HG02970 (cell line): ENCODE results near the gene STYXL1.
"Not testable (repeated sequence)": the region's sequence is repeated elsewhere in the genome, so short reads cannot be mapped to it uniquely, and the experiment has no call there.

ENCODE experiments used
- ATAC-seq: cut with Tn5 transposase; IDR thresholded peaks from one replicate; pipeline ENCODE4 v1.9.1; 2021; ENCODE audit warnings: mild to moderate bottlenecking, moderate library complexity, moderate number of reproducible peaks; ENCODE audit not compliant: unreplicated experiment, low FRiP score

STYXL1 gene

DNA sequence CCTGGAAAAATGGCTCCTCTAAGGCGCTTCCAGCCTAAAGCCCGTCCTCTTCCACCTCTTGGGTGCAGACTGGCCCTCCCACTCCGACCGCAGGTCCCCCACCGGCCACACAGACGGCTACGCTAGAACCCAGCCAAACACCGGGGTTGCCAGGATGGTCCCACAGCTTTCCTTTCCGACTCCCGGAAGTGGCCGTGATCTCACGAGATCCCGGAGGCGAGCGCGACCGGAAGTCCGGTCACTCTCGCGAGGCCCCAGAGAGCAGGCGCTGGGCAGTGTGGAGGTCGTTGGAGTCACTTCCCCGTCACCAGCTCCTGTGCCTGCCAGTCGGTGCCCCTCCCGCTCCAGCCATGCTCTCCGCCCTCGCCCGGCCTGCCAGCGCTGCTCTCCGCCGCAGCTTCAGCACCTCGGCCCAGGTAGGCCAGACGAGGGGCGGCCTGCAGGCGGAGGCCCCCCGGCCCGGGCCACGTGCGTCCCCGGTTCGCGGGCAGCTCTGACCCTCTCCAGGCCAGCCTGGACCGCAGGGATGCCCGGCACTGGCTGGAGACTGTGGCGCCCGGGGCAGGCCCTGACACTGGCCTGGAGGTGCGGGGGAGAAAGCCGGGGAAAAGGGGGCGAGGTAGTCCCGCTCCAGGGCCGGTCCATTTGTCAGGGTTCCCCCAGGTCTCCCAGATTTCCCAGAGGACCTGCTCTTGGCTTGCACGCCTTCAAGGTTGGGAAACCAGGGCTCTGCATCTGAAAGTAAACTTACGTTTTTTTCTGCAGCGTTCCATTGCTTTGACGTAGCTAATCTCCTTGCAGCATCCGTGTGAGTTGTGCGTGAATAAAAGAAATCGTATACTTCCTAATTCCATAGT is at the start of gene STYXL1, which contains the start of gene MDH2:
TSS of gene STYXL1 (minus strand) at position 190 of the 857 bp plus-strand sequence. CDS start 17,477 bp downstream, outside the sequence.
TSS of gene MDH2 (plus strand) at position 296 of the 857 bp plus-strand sequence. CDS start at position 351, 55 bp downstream.
- peak; percentile 85 for ATAC-seq

GRCh38 chr7:76095908-76096307 is 48.1 kb upstream of the STYXL1 start:
- ATAC-seq = no peak

DNA sequence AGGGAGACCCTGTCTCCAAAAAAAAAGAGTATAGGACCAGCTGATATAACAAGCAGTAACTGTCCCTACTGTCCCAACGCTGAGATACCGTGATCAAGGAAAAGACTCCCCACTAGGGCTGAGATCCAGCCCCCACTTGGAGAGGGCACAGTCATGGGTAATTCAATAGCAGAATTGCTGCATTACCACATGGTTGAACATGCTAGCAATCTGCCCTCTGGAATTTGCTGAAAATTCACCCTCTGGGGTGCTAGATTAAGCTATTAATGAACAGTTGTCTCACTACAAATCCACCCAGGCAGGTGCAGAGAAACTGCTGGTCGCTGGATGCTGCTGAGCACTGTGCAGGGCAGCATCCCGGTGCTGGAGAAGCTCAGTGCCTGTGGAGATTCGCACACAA is 46.5 kb upstream of the STYXL1 start:
- ATAC-seq = not testable (repeated sequence)

GRCh38 chr7:76093531-76093930 is 45.7 kb upstream of the STYXL1 start:
- not testable (repeated sequence) for ATAC-seq

DNA sequence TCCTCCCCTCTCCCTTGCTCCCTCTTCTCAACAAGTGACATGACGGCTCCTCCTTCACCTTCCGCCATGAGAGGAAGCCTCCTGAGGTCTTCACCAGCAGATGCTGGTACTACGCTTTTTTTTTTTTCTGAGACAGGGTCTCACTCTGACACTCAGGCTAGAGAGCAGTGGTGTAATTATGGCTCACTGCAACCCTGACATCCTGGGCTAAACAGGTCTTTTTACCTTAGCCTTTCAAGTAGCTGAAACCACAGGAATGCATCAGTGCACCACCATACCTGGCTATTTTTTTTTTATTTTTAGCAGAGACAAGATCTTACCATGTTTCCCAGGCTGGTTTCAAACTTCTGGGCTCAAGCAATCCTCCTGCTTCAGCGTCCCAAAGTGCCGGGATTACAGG is 43.7 kb upstream of the STYXL1 start:
- no peak for ATAC-seq

DNA sequence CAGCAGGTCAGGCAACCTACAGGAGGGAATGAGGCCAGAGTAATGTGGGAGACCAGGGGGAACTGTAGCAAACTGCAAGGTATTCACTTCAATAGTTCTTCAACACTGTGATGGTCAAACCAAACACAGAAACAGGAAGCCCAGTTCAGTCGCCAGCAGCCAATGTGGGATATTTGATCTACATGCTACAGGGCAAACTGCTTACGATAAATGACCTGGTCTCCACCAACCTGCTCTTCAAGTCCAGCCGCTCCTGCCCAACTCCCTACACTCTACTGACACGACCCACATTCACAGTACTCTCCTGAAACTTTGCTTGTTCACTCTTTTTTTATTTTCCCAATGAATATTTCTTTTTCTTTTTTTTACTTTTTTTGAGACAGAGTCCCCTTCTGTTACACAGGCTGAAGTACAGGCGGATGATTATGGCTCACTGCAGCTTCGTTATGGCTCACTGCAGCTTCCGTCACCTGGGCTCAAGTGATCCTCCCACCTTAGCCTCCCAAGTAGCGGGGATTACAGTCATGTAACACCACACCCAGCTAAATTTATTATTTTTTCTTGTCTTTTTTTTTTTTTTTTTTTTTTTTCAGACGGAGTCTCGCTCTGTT is 42.2 kb upstream of the STYXL1 start:
- no peak for ATAC-seq

DNA sequence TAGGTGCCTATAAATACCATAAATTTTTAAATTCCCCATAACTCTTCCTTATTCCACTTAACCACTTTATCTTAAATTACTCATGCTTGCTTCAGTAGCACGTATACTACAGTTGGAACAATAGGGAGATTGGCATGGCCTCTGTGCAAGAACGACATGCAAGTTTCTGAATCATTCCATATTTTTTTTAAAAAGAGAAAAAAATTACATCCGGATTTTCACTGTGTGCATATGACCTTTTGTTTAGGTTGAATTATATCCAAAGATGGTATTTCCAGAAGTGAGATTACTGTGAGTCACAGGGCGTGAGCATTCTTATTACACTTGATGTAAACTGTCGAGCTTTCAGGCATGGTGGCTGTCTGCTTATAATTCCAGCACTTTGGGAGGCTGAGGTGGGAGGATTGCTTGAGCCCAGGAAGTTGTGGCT is 39.6 kb upstream of the STYXL1 start:
- ATAC-seq = not testable (repeated sequence)

- no peak for ATAC-seq
Measured at GRCh38 chr7:76086070-76086469, 38.3 kb upstream of the STYXL1 start.

DNA sequence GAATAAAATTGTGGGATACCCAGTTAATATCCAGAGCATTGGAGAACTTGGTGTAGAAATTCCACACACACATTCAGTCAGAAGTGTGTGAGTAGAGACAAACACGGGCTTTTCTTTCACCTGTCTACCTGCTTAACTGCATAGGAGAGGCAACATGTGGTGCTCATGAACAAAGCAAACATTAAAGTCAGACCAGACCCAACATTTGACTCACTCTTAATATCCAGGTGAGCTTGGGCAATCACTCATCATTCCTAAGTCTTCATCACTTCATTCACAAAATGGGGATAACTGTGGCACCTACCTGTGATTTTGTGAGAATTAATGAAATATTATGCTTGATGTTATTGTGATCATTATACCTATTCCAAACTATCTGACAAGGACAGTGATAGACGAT is 36.3 kb upstream of the STYXL1 start:
- ATAC-seq = not testable (repeated sequence)

GRCh38 chr7:76080204-76080603 is 32.4 kb upstream of the STYXL1 start:
- ATAC-seq = no peak

- no peak for ATAC-seq
Measured at GRCh38 chr7:76077435-76077834, 29.6 kb upstream of the STYXL1 start.

- ATAC-seq = no peak
Measured at GRCh38 chr7:76076995-76077394, 29.2 kb upstream of the STYXL1 start.

DNA sequence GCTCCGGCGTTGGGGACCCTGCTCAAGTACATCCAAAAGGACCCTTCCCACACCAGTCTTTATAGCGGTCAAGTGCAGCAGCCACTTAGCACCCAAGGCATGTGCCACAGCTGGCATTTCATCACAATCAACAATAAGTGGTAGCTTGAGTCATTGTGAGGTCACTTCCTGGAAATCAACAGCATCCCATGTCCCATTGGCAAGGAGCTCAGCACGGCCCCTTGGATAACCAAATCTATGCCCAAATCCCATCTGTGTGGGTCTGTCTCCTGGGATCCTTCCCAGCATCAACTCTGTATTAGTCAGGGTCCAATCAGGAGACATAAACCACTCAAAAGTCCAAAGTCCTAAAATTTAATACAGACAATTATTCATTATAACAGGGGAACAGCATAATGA is 27.2 kb upstream of the STYXL1 start:
- ATAC-seq = no peak

GRCh38 chr7:76074306-76074971 is 26.6 kb upstream of the STYXL1 start:
- ATAC-seq = no peak

GRCh38 chr7:76073335-76073990 is 25.7 kb upstream of the STYXL1 start:
- no peak for ATAC-seq

DNA sequence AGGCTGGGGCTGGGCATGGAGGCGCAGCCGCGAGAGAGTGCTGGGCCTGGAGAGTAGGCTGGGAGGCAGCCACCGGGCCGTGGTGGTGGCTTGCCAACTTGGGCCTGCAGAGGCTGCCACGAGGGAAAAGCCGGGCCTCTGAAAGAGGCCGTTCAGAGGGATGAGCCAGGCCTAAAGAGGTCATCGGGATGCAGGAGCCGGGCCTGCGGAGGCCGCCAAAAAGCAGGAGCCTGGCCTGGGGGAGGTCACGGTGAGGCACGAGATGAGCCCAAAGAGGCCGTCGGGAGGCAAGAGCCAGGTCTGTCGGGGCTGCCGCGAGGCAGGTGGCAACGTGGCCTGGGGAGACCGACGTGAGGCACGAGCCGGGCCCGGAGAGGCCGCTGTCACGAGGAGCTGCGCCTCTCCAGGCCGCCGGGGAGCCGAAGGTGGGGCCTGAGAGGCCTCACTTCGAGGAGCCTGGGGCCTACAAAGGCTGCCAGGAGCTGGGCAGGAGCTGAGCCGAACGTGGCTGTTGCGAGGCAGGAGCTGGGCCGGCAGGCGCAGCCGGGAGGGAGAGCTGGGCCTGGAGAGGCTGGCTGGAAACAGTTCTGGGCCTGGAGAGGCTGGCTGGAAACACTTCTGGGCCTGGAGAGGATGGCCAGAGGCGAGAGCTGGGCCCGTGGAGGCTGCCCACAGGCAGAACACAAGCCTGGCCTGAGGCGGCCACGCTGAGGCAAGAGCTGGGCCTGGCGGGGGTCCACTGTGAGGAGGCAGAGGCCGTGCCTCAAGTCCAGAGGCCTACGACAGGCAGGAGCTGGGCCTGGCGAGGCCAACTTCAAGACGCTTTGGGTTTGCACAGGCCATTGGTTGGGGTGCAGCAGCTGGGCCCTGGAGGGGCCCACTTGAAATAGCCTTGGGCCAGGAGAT is 24.7 kb upstream of the STYXL1 start:
- no peak for ATAC-seq

DNA sequence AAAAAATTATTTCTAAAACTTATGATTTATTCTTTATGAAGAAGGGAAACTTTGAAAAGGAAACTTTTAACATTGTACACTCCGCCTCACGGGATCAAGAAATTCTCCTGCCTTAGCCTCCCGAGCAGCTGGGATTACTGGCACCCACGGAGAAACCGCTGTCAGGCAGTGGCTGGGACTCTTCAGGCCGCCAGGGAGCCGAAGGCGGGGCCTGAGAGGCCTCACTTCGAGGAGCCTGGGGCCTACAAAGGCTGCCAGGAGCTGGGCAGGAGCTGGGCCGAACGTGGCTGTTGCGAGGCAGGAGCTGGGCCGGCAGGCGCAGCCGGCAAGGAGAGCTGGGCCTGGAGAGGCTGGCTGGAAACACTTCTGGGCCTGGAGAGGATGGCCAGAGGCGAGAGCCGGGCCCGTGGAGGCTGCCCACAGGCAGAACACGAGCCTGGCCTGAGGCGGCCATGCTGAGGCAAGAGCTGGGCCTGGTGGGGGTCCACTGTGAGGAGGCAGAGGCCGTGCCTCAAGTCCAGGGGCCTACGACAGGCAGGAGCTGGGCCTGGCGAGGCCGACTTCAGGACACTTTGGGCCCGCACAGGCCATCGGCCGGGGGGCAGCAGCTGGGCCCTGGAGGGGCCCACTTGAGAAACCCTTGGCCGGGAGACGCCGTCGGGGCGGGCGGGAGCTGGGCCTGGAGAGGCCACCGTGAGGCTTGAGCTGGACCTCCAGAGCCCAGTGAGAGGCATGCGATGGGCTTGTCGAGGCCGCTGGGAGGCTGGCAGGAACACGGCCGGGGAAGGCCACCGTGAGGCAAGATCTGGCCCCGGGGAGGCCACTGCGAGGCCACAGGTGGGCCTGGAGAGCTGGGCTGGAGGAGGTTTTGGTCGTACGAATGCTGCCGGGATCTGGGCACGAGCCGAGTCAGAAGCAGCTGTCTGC is 23.8 kb upstream of the STYXL1 start:
- ATAC-seq = no peak

DNA sequence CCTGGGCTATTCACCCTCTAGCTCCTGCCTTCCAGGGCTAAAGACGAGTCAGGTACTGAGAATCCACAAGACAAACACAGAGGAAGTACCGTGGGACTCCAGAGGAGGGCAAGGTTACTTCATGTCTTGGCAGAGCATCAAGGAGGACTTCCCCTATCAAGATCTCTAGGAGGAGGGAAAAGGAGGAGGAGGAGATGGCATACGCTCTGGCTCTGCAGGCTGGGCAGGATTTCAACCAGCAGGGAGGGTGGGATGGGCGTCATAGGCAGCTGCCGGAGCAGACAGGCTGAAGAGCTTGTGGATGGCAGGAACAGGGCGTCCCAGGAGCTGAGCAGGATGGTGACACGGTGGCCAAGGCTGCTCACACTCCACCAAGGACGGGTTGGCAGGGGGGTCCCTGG is 21.4 kb upstream of the STYXL1 start:
- ATAC-seq = no peak
